ENCODE measurements around the gene CENPT.

DNA sequence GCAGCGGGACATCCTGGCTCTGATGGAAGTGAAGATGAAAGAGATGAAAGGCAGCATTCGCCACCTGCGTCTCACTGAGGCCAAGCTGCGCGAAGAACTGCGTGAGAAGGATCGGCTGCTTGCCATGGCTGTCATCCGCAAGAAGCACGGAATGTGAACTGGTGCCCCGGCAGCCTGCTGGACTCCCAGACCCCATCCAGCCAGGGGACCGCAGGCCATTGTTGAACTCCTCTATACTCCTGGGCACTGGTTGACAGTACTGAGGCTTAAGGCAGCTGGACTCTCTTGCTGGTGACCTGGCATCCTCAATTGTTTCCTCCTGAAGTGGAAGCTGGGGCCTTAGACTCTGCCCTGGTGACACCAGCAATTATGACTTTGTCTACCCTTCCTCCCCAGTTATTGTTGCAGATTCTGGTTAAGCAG, 4.1 kb downstream of the CENPT start:
- TF ChIP-seq, protein P1, sequence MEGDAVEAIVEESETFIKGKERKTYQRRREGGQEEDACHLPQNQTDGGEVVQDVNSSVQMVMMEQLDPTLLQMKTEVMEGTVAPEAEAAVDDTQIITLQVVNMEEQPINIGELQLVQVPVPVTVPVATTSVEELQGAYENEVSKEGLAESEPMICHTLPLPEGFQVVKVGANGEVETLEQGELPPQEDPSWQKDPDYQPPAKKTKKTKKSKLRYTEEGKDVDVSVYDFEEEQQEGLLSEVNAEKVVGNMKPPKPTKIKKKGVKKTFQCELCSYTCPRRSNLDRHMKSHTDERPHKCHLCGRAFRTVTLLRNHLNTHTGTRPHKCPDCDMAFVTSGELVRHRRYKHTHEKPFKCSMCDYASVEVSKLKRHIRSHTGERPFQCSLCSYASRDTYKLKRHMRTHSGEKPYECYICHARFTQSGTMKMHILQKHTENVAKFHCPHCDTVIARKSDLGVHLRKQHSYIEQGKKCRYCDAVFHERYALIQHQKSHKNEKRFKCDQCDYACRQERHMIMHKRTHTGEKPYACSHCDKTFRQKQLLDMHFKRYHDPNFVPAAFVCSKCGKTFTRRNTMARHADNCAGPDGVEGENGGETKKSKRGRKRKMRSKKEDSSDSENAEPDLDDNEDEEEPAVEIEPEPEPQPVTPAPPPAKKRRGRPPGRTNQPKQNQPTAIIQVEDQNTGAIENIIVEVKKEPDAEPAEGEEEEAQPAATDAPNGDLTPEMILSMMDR (conservative IDR thresholded peaks at IDR 0.05 in 1 of 2, IDR thresholded peaks at IDR 0.05 in 1 of 2; ENCODE audit: low read depth in 1 of 2, low read length in 2 of 2) = no peak
- no peak for TF ChIP-seq EZH2 (IDR thresholded peaks at IDR 0.05; ENCODE audit: low read length, missing control alignments)
